Suprapubic skin (tissue), 3 donors: ENCODE results near the gene ZNF777.

Experiments
- CTCF ChIP-seq, 2 donors: fragments of 200-600 bp in 1 of 2; fragments of 450-650 bp in 1 of 2; sonication (generic) in 1 of 2; IDR thresholded peaks; one replicate each; pipeline ENCODE4 v1.5.1; 2016 to 2019; ENCODE audit warnings: antibody characterized with exemption in 2 of 2, mild to moderate bottlenecking in 1 of 2, moderate library complexity in 1 of 2
- POLR2A ChIP-seq, 2 donors: fragments of 450-650 bp; IDR thresholded peaks; one replicate each; pipeline ENCODE4 v1.6.1; 2017; ENCODE audit warnings: antibody characterized with exemption in 2 of 2, mild to moderate bottlenecking in 2 of 2, moderate library complexity in 2 of 2

DNA sequence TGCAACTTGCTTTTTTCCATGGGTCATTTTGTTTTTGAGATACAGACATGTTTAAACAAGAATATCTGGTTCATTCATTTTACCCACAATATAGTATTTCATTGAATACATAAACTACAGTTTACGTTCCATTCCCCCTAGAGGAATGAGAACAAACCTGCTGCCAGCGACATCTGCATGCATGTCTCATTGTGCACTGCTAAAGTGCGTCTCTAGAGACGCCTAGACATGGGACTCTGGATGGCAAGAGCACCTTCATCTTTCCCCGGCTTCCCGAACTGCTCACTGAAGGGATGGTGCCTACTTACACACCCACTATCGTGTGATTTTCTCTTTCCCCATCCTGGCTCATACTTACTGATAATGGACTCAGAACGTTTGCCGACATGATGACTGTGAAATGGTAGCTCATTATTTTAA lies 1.2 kb upstream of the ZNF777 start:
- TF ChIP-seq CTCF (IDR thresholded peaks at IDR 0.05): no peak
- no peak for TF ChIP-seq POLR2A (IDR thresholded peaks at IDR 0.05)
